Smooth muscle cell (in vitro differentiated cells): Measurements from ENCODE around the gene HOXB1. TPM values are rescaled to one million over a fixed set of nuclear protein-coding genes. Genes with fewer than 3 reads are reported as not detected.

ENCODE experiments used
- DNase-seq: peaks from one replicate; lab custom pipeline; 2025; ENCODE audit not compliant: unreplicated experiment; lab: John Stamatoyannopoulos, UW
- H2AFZ ChIP-seq: fragments of 200-600 bp; sonication (generic); 2 replicates; pipeline ENCODE4 v1.6.0; 2016; ENCODE audit warnings: antibody characterized with exemption, low read depth, mild to moderate bottlenecking
- H3F3A ChIP-seq: fragments of 200-600 bp; sonication (generic); 2 replicates; pipeline ENCODE4 v1.6.0; 2017; ENCODE audit warnings: antibody characterized with exemption, low read depth
- H3K27ac ChIP-seq: fragments of 200-600 bp; sonication (generic); 2 replicates; pipeline ENCODE4 v1.5.1; 2016; ENCODE audit warnings: low read depth, mild to moderate bottlenecking
- H3K27me3 ChIP-seq: fragments of 200-600 bp; sonication (generic); 2 replicates; pipeline ENCODE4 v1.6.1; 2016; ENCODE audit warnings: low read depth, mild to moderate bottlenecking
- H3K36me3 ChIP-seq: fragments of 200-600 bp; sonication (generic); 2 replicates; pipeline ENCODE4 v1.5.1; 2016; ENCODE audit warnings: low read depth
- H3K4me1 ChIP-seq: fragments of 200-600 bp; sonication (generic); 2 replicates; pipeline ENCODE4 v1.5.1; 2016; ENCODE audit warnings: low read depth
- H3K4me2 ChIP-seq: fragments of 200-600 bp; sonication (generic); 2 replicates; pipeline ENCODE4 v1.6.0; 2016; ENCODE audit warnings: mild to moderate bottlenecking
- H3K4me3 ChIP-seq: fragments of 200-600 bp; sonication (generic); 2 replicates; pipeline ENCODE4 v1.5.1; 2016; ENCODE audit warnings: mild to moderate bottlenecking
- H3K79me2 ChIP-seq: fragments of 200-600 bp; sonication (generic); 2 replicates; pipeline ENCODE4 v1.6.0; 2016; ENCODE audit warnings: low read depth, mild to moderate bottlenecking
- H3K9ac ChIP-seq: fragments of 200-600 bp; sonication (generic); 2 replicates; pipeline ENCODE4 v1.6.0; 2016; ENCODE audit warnings: low read depth
- H3K9me3 ChIP-seq: fragments of 200-600 bp; sonication (generic); replicated peaks from 2 replicates; pipeline ENCODE4 v1.5.1; 2016; ENCODE audit warnings: low read depth
- H4K20me1 ChIP-seq: fragments of 200-600 bp; sonication (generic); 2 replicates; pipeline ENCODE4 v1.6.0; 2016; ENCODE audit warnings: low read depth
- CTCF ChIP-seq: fragments of 200-600 bp; sonication (generic); IDR thresholded peaks from 2 replicates; pipeline ENCODE4 v1.5.1; 2017; ENCODE audit warnings: borderline replicate concordance, mild to moderate bottlenecking, antibody characterized with exemption; ENCODE audit not compliant: insufficient read depth, poor library complexity, severe bottlenecking
- WGBS: methylation state at CpG from one replicate; pipeline ENCODE4 v1.1.7; 2016; ENCODE audit warnings: low lambda C conversion rate; 5-methylcytosine and 5-hydroxymethylcytosine counted together
- polyA plus RNA-seq: library from polyadenylated mRNA; unstranded; fragments of >200 nt; fragmentation: Nextera tagmentation; extraction: Ambion mirVana; gene quantifications from 2 replicates; pipeline ENCODE4 v1.2.1, GENCODE V29; 2016
- total RNA-seq: library from RNA; depleted of rRNA; stranded (reverse); fragments of >200 nt; gene quantifications from 2 replicates; pipeline ENCODE4 v1.2.3, GENCODE V29; 2014

Gene HOXB1
- total and polyA plus RNA-seq, 2 experiments from 2014 or later: not detected

- peaks cover 17% of the 10 kb centered on the region for H3K79me2 ChIP-seq
- H2AFZ ChIP-seq: no peak overlapping the region
- no peak for DNase-seq
- no peaks in the 10 kb centered on the region for H3K36me3 ChIP-seq
- H3F3A ChIP-seq: peaks cover 14% of the 10 kb centered on the region
- no peak overlapping the region for H3K4me3 ChIP-seq
- peaks cover 40% of the 10 kb centered on the region for H4K20me1 ChIP-seq
- H3K4me2 ChIP-seq: no peak overlapping the region
- peaks cover 51% of the 10 kb centered on the region for H3K27me3 ChIP-seq
- no peak overlapping the region for H3K9ac ChIP-seq
- no peak for TF ChIP-seq CTCF
- H3K9me3 ChIP-seq: no peaks in the 10 kb centered on the region
- no peak overlapping the region for H3K27ac ChIP-seq
- no peaks in the 10 kb centered on the region for H3K4me1 ChIP-seq
- WGBS: 63% methylated on average over 42 of the region's 47 CpGs
Measured at GRCh38 chr17:48551596-48552465, 21.0 kb upstream of the HOXB1 start.

GRCh38 chr17:48551214-48551555 lies 20.4 kb upstream of the HOXB1 start:
- peaks cover 33% of the 10 kb centered on the region for H4K20me1 ChIP-seq
- WGBS: 60% methylated on average over 16 of the region's 19 CpGs
- no peak for TF ChIP-seq CTCF
- H3K79me2 ChIP-seq: peaks cover 14% of the 10 kb centered on the region
- H2AFZ ChIP-seq: no peak overlapping the region
- H3K4me1 ChIP-seq: no peaks in the 10 kb centered on the region
- no peak overlapping the region for H3K4me3 ChIP-seq
- peaks cover 20% of the 10 kb centered on the region for H3F3A ChIP-seq
- no peak overlapping the region for H3K27ac ChIP-seq
- H3K4me2 ChIP-seq: peak overlapping the region; percentile 65
- no peak overlapping the region for H3K9ac ChIP-seq
- H3K36me3 ChIP-seq: no peaks in the 10 kb centered on the region
- no peak for DNase-seq
- peaks cover 51% of the 10 kb centered on the region for H3K27me3 ChIP-seq
- no peaks in the 10 kb centered on the region for H3K9me3 ChIP-seq

GRCh38 chr17:48550502-48551213 lies 19.8 kb upstream of the HOXB1 start:
- peaks cover 47% of the 10 kb centered on the region for H3K27me3 ChIP-seq
- H3K4me1 ChIP-seq: no peaks in the 10 kb centered on the region
- H3F3A ChIP-seq: peaks cover 24% of the 10 kb centered on the region
- no peak for DNase-seq
- peaks cover 14% of the 10 kb centered on the region for H3K79me2 ChIP-seq
- no peak overlapping the region for H3K9ac ChIP-seq
- no peak overlapping the region for H3K4me3 ChIP-seq
- H3K4me2 ChIP-seq: peak overlapping the region; percentile 65
- 41% methylated on average over 46 of the region's 70 CpGs for WGBS
- no peak for TF ChIP-seq CTCF
- no peak overlapping the region for H3K27ac ChIP-seq
- H3K9me3 ChIP-seq: no peaks in the 10 kb centered on the region
- peaks cover 28% of the 10 kb centered on the region for H4K20me1 ChIP-seq
- no peaks in the 10 kb centered on the region for H3K36me3 ChIP-seq
- no peak overlapping the region for H2AFZ ChIP-seq
